ENCODE results near the gene RER1.

The RER1 gene

GRCh38 chr1:2452201-2452931 lies 60.7 kb downstream of the RER1 start:
- Histone ChIP-seq H3K4me1 (ENCODE audit: control insufficient read depth, insufficient read depth, low read length, poor library complexity, severe bottlenecking) (peaks cover 56% of the 10 kb centered on the region), H3K27ac (ENCODE audit: low read depth, low read length, severe bottlenecking) (peak overlapping the region; percentile 77)

GRCh38 chr1:2452932-2453315 lies 61.3 kb downstream of the RER1 start:
- peak overlapping the region; percentile 77 for H3K27ac ChIP-seq (ENCODE audit: low read depth, low read length, severe bottlenecking)
- no peaks in the 10 kb centered on the region for H3K36me3 ChIP-seq (ENCODE audit: control insufficient read depth, insufficient read depth, low read length)
- 85 to 89% methylated on average over 15 to 16 of the region's 19 CpGs for whole genome bisulfite sequencing, 2 experiments (ENCODE audit: insufficient coverage in 2 of 2)
- H3K9me3 ChIP-seq (ENCODE audit: control insufficient read depth, low read length), result no peaks in the 10 kb centered on the region
- peaks cover 55% of the 10 kb centered on the region for H3K4me1 ChIP-seq (ENCODE audit: control insufficient read depth, insufficient read depth, low read length, poor library complexity, severe bottlenecking)
- no peak overlapping the region for H3K4me3 ChIP-seq (ENCODE audit: extremely low read depth, insufficient read depth, low read length, poor library complexity, severe bottlenecking)

More at GRCh38 chr1:2452201-2452931, 60.7 kb downstream of the RER1 start:
- 65 to 77% methylated on average over 15 to 16 of the region's 21 CpGs for WGBS, 2 experiments (ENCODE audit: insufficient coverage in 2 of 2)
- Histone ChIP-seq H3K36me3 (ENCODE audit: control insufficient read depth, insufficient read depth, low read length) (no peaks in the 10 kb centered on the region), H3K4me3 (ENCODE audit: extremely low read depth, insufficient read depth, low read length, poor library complexity, severe bottlenecking) (no peak overlapping the region), H3K9me3 (ENCODE audit: control insufficient read depth, low read length) (no peaks in the 10 kb centered on the region)

GRCh38 chr1:2454227-2454626 lies 62.6 kb downstream of the RER1 start:
- WGBS, 2 experiments (ENCODE audit: insufficient coverage in 2 of 2), result 91 to 93% methylated on average over 7 of the region's 10 CpGs

More at GRCh38 chr1:2454227-2454626, 62.6 kb downstream of the RER1 start:
- Histone ChIP-seq H3K36me3 (ENCODE audit: control insufficient read depth, insufficient read depth, low read length) (no peaks in the 10 kb centered on the region), H3K27ac (ENCODE audit: low read depth, low read length, severe bottlenecking) (no peak overlapping the region), H3K4me1 (ENCODE audit: control insufficient read depth, insufficient read depth, low read length, poor library complexity, severe bottlenecking) (peaks cover 44% of the 10 kb centered on the region), H3K9me3 (ENCODE audit: control insufficient read depth, low read length) (no peaks in the 10 kb centered on the region), H3K4me3 (ENCODE audit: extremely low read depth, insufficient read depth, low read length, poor library complexity, severe bottlenecking) (no peak overlapping the region)
